ENCODE measurements around the gene SLC38A4.

DNA sequence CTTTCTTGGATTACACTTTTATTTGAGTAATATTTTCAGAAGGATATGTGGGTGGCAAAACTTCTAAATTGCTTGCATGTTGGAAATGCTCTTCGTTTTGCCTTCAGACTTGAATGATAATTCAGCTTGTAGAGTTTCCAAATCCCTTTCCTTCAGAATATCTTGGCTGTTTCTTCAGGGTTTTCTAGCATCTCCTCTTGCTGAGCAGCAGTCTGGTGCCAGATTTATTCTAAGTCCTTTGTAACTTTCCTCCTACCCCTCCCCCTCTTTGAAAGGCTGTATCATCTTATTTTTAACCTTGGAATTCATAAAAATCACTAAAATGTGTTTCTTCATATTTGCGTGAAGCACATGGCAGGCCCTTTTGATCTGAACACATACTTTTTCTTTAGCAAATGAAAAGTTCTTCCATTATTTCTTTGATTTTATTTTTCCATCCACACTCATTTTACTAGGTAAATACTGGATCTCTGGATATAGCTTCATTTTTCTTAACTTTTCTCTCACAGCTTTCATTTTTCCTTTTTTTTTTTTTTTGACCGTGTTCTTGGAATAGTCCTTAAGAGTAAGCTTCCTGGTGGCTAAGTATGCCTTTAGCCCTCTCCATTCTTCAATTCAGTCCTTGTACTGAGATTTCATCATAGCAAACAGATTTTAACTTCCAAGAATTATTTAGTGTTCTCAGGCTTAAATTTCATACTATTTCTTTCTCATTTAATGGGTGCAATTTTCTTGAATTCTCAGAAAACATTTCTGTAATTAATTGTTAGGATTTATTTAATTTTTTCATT, 102.0 kb downstream of the SLC38A4 start:
- no peak for TF ChIP-seq ZNF274 (IDR thresholded peaks at IDR 0.05; ENCODE audit: low read depth, low read length)
- TF ChIP-seq YY1 (IDR thresholded peaks at IDR 0.05; ENCODE audit: insufficient read depth, insufficient read length) = no peak
- TF ChIP-seq SUZ12 (IDR thresholded peaks at IDR 0.05; ENCODE audit: extremely low read depth, insufficient read depth, insufficient read length) = no peak

Measured in NT2/D1 (cell line).